COLO829 (cell line): Measurements from ENCODE around the gene OR2H1.
A peak's percentile ranks its signal among the peaks of the same experiment; 100 is the strongest.
"Not testable (repeated sequence)": the region's sequence is repeated elsewhere in the genome, so short reads cannot be mapped to it uniquely, and the experiment has no call there.

Source experiments
- DNase-seq: peaks from one replicate; pipeline ENCODE4 v3.0.0; 2012; ENCODE audit warnings: low spot score

OR2H1 gene

DNA sequence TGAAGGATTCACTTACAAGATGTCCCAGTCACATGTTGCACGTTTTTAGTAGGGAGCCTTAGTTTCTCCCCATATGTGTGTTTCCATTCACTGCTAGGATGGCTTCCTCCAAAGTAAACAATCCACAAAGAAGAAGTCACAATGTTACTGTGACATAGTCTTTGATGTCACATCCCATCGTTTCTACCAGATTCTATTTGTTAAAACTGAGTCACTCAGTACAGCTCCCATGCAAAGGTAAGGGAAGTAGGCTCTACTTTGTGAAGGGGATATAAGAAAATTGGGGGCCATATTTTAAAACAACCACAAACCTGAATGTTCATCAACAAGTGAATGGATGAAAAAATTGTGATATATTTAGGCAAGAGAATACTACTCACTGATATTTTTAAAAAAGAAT is at the start of gene OR2H1, which contains the start of gene OR11A1:
Gene OR2H1, plus strand, starts transcription at position 185 of the 400 bp plus-strand sequence. CDS start 4,615 bp downstream, outside the sequence.
Gene OR11A1, minus strand, starts transcription at position 101 of the 400 bp plus-strand sequence. CDS start 29,430 bp downstream, outside the sequence.
- DNase-seq: no peak

- DNase-seq: no peak
Measured at GRCh38 chr6:29414588-29414987, 42.4 kb upstream of the OR2H1 start, which contains the start of gene OR12D1. OR12D1 (plus strand) TSS chr6:29414928.

GRCh38 chr6:29419516-29419915 is 37.4 kb upstream of the OR2H1 start:
- DNase-seq: peak; percentile 84

DNA sequence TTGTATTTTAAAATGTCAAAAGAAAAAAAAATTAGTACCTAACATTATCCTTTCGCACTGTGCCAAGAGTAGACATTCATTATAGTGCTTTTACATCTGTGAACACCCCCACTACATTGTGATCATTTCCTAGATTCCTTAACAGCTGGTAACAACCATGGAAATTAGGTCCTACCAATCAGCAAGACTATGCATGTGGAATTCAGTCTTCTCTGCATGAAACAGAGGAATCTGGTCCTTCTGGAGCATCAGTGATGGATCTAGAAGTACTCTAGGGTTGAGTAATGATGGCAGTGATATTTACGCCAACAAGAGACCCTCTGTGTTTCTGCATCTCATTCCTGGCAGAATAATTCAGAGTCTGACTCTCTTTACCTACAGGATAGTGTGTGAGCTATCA is 32.8 kb upstream of the OR2H1 start:
- no peak for DNase-seq

GRCh38 chr6:29424575-29424974 is 32.4 kb upstream of the OR2H1 start:
- no peak for DNase-seq

GRCh38 chr6:29425075-29425474 is 31.9 kb upstream of the OR2H1 start:
- DNase-seq: no peak

- no peak for DNase-seq
Measured at GRCh38 chr6:29426654-29427053, 30.3 kb upstream of the OR2H1 start.

GRCh38 chr6:29436730-29437129 is 20.2 kb upstream of the OR2H1 start:
- not testable (repeated sequence) for DNase-seq

- DNase-seq: no peak
Measured at GRCh38 chr6:29439006-29439405, 17.9 kb upstream of the OR2H1 start, which contains the start of gene OR10C1. OR10C1 (plus strand) TSS chr6:29439306; CDS start chr6:29440016, 710 bp downstream.

DNA sequence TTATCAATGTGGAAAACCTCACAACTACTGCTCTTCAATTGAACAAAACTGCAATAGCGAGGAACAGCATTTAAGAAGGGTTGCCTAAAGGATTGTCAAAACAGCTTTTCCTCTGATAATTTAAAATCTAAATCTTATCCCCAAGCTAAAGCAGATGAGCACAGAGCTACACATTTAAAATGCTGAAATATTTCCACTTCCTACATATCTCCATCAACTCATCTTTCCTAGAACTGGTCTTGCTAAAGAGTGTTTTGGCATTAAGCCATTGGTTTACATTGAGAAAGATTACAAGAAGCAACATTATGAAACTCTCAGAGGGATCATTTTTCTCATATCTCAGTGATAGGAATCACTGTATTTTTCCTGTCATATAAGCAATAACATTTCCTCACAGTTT is 14.2 kb upstream of the OR2H1 start:
- DNase-seq: no peak

DNA sequence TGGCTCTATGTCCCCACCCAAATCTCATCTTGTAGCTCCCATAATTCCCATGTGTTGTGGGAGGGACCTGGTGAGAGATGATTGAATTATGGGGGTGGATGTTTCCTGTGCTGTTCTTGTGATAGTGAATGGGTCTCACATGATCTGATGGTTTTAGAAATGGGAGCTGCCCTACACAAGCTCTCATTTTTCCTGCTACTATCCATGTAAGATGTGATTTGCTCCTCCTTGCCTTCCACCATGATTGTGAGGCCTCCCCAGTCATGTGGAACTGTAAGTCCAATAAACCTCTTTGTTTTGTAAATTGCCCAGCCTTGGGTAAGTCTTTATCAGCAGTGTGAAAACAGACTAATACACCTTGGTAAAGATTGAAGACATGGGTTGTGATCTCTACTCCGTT is 12.9 kb upstream of the OR2H1 start:
- DNase-seq: not testable (repeated sequence)

GRCh38 chr6:29447670-29448069 is 9.3 kb upstream of the OR2H1 start:
- peak; percentile 57 for DNase-seq

GRCh38 chr6:29451471-29452193 is 5.3 kb upstream of the OR2H1 start:
- DNase-seq: no peak

DNA sequence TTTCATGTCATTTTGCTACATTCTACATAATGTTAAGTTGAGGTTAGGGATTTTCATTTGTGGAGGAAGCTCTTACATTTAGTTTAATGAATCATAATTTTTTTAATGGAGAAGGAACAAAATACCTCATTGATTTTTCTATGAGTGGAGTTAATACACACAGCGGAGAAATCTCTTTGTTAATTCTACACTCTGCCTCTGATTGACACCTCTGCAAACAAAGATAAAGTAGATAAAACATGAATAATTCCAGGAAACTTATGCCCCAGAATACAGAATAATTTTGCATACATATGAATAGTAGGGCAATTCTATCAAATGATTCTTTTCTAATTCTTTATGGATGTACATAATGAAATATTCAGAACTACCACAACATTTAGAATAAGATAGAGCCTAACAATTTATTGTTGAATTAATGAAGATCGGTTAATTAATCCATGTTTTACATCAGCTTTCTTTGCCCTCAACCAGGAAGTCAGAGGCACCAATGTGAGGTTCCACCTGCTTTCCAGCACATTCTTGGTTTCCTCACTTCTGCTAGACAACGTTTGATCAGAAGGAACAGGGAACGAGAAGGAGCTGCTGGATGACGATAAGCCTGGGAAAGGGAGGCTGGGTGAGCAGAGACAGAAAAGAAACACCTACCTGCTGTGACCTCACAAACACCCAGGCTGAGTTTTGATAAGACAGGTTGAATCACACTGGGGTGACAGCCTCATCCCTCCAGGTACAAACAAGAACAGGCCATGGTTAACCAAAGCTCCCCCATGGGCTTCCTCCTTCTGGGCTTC is 4.3 kb downstream of the OR2H1 start:
- no peak for DNase-seq

GRCh38 chr6:29462022-29462421 is 5.1 kb downstream of the OR2H1 start:
- DNase-seq: no peak

DNA sequence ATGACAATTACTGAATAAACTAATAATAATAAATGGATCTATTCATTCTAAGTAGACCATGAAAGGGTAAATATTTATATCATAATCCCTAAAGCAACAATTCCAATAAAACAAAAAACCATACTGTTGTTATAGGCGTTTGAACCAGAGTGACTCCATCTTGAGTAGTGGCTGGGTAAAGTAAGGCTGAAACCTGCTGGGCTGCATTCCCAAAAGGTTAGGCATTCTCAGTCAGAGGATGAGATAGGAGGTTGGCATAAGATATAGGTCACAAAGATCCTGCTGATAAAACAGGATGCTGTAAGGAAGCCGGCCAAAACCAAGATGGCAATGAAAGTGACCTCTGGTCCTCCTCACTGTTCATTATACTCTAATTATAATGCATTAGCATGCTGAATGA is 8.3 kb downstream of the OR2H1 start:
- no peak for DNase-seq

DNA sequence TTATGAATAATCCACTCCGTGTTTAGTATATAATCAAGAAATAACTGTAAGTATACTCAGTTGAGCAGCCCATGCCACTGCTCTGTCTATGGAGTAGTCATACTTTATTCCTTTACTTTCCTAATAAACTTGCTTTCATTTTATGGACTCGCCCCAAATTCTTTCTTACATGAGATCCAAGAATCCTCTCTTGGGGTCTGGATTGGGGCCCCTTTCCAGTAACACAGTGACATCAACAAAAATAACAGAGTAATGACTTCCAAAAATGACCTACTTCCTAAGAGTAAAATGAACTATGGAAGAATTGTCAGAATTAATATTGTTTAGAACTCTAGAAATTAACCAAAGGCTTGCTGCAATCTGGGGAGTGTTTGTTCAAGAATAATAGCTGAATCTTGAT is 8.8 kb downstream of the OR2H1 start:
- no peak for DNase-seq

DNA sequence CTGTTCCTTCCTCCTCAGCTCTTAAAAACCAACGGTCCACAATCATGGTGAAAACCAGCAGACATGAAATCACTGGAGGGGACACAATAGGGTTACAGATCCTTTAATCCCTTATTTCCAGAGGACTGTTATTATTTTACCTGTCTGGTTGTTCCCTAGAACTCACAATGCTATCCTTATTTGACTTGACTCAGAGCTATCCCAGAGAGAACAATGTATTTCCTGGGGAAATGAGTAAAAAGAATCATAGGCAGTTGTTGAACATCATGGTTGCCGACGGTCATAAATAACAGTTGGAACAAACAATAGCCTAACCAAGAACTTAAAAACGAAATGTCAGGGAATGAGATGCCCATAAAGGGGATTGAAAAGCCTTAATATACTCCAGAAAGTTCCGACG is 9.3 kb downstream of the OR2H1 start:
- DNase-seq: no peak

DNA sequence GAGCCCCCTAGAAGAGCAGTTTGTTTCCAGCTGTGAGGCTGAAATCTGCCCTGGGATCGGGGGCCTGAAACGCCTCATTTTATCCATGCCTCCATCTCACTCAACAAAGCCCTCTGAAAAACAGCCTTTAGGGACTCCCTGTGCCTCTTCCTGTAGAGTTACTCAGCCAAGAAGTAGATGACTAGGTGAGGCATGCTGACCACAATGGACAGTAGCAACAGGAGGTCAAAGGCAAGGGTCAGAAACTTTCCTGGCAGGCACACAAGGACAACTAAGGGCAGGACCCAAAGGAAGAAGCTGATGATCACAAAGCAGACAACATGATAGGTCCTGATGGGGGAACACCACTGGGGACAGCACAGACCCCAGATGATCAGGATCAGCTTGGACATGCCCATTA is 18.0 kb downstream of the OR2H1 start:
- DNase-seq: no peak

GRCh38 chr6:29477923-29478450 is 21.0 kb downstream of the OR2H1 start:
- DNase-seq: no peak

DNA sequence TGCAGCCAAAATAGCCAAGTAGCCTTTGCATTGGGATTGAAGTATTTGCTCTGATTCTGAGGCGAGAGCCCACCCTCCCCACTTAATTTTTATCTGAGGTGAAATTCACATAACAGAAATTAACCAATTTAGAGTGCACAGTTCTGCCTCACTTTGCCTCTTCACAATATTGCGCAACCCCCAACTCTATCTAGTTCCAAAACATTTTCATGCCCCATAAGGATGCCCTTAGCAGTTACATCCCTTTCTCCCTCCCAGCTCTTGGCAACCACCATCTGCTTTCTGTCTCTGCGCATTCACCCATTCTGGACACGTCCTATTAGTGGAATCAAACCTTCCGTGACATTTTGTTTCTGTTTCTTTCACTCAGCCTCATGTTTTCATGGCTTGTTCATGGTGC is 21.8 kb downstream of the OR2H1 start:
- no peak for DNase-seq

GRCh38 chr6:29479560-29479959 is 22.6 kb downstream of the OR2H1 start:
- no peak for DNase-seq

DNA sequence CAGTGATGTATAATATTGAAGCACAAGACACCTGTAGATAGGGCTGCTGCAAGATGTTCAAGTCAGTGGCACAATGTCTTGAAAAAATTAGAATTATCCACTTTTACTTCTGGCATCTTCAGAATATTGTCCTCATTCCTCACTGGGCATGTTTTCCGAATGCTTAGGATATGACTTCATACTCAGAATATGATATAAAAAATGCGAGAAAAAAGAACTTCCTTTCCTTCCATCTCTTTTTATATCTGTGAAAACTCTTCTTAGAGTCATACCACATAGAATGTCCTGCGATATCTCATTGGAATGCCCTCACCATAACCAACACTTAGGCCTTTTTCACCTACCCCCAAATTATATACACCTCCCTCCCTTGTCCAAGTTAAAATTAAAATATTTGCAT is 26.2 kb downstream of the OR2H1 start:
- no peak for DNase-seq
